GM19328 (cell line): ENCODE measurements around the gene ADSS1.
A peak's percentile ranks its signal among the peaks of the same experiment; 100 is the strongest.
"Not testable (repeated sequence)": the region's sequence is repeated elsewhere in the genome, so short reads cannot be mapped to it uniquely, and the experiment has no call there.

Source experiments
- ATAC-seq: cut with Tn5 transposase; IDR thresholded peaks from one replicate; pipeline ENCODE4 v1.9.1; 2021; ENCODE audit warnings: mild to moderate bottlenecking, moderate library complexity; ENCODE audit not compliant: unreplicated experiment

ADSS1 gene

DNA sequence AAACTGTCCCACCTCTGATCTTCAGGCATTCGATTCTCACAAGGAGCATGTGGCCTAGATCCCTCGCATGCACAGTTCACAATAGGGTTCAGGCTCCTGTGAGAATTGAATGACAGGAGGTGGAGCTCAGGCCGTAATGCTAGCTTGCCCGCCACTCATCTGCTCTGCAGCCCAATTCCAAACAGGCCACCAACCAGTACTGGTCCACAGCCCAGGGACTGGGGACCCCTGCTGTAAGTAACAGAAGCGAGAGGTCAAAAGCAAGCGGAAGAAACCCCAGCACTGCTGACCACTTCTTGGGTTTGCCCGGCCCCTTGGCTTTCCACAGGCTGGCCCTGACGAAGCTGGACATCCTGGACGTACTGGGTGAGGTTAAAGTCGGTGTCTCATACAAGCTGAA, 20.5 kb downstream of the ADSS1 start:
- ATAC-seq = no peak

DNA sequence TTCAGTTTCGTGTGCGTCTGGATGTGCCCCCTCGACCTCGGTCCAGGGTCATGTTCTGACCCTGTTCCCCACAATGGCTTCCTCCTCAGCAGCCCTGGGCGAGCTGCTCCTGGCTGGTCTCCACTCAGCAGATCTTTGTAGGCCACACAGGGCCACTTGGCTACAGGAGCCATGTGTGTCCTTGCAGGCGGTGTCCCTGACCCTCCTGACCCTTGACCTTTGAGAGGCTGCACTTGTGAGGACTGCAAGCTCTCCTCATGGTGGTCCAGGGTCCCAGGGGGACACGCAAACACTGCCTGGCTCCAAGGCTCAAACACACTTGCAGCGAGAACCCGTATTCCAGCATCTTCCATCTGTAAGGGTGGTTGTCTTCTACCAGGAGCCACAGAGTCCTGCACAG, 21.4 kb downstream of the ADSS1 start:
- ATAC-seq = no peak

DNA sequence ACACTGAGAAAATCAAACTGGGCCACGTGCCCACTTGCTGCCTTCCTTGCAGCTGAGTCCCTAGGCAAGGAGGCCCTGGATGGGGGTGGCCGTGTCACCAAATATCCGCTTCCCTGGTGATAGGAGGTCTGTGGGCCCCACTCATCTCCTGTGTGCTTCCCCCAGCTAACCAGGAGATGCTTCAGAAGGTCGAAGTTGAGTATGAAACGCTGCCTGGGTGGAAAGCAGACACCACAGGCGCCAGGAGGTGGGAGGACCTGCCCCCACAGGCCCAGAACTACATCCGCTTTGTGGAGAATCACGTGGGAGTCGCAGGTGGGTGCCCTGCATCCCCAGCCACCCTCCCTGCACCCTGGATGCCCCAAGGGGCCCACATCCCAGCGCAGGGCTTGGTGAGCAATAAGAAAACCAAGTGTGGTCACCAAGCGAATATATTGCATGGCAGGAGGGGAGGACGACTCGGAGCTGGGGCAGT, 22.1 kb downstream of the ADSS1 start:
- no peak for ATAC-seq

DNA sequence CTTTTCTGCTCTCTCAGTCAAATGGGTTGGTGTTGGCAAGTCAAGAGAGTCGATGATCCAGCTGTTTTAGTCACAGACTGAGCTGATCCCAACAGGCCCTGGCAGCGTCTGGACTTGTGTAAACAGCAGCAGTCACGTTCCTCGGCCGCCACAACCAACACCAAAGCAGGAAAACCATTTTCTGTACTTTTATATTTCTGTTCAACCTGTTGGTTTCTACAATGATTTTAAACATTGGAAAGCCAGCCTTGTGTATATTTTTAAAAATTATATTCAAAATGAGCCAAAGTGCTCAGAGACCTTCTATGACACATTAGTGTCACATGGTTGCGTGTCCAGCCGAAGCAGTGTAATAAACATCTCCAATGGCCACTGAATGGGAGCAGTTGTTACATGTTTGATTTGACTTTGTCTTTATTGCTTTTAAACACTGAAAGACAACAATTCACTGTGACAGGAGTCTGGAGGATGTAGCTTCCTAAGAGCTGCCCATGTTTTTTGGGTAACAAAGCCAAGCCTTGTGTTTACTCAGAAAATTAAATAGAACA, 23.0 kb downstream of the ADSS1 start:
- ATAC-seq = no peak

DNA sequence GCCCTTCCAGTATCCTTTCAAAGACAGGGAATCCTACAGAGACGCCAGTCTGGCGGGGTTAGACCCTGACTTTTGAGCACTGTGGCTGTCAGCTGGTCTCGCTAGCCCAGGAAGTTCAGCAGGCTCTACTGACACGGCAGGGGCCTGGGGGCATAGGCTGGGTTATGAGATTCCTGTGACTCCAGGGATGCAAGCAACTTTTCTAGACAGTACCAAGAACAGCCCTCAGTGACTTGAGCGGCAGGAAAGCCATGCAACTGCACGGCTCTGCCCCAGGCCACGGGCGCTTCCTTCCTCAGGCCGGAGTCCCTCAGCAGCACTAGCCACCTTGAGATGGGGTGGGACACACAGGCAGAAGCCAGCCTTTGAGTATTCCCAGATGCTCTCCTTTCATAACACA, 23.8 kb downstream of the ADSS1 start:
- ATAC-seq = no peak

DNA sequence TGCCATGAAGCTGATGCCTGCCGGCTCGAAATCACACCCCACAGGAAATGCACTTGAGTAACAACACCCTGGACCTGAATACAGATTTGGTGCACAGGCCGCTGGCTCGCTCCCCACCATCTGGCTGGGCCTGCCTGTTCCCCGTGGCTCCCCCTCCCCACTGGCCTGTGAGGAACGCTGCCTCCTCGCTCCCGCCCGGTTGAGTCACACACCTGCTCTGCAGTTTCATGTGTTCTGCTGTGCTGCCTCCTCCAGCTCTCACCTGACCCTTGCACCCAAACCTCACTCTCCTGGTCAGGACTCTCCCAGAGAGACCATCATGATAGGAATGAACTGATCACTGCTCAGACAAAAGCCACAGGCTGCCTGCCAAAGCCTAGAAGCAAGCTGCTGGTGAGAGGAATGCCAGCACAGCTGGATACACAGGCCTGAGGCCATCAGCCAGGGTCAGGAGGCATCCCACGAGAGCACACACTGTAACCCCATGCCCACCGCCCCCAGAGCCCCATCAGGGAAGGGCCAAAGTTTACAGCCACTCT, 25.2 kb downstream of the ADSS1 start:
- ATAC-seq = no peak

DNA sequence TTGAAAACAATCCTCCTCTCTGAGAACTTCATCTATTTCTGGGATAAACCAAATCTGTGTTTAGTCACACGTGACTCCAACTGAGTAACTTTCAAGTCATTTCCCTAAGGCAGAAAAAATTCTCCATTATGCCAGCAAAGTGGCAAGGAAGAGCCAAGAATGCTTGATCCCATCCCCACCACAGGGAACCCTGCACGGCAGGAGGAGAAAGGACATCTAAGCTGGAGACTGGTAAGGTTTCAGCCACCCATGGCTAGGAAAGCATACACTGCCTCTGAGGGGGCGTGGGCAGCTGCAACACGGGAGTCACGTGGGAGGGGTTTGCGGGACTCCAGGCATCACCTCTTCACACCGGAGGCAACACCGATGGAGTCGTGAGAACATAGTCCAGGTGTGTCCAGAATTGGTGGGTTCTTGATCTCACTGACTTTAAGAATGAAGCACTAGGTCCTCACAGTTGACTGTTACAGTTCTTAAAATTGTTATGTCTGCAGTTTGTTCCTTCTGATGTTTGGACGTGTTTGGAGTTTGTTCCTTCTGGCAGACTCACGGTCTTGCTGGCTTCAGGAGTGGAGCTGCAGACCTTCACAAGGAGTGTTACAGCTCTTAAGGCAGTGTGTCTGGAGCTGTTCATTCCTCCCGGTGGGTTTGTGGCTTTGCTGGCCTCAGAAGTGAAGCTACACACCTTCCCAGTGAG, 26.2 kb downstream of the ADSS1 start:
- ATAC-seq = no peak

DNA sequence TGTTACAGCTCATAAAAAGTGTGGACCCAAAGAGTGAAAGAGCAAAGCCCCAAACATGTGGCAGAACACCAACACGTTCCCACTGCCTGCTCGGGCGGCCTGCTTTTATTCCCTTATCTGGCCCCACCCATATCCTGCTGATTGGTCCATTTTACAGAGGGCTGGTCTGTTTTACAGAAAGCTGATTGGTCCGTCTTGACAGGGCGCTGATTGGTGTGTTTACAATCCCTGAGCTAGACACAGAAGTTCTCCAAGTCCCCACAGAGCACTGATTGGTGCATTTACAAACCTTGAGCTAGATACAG, 26.7 kb downstream of the ADSS1 start:
- ATAC-seq = not testable (repeated sequence)

DNA sequence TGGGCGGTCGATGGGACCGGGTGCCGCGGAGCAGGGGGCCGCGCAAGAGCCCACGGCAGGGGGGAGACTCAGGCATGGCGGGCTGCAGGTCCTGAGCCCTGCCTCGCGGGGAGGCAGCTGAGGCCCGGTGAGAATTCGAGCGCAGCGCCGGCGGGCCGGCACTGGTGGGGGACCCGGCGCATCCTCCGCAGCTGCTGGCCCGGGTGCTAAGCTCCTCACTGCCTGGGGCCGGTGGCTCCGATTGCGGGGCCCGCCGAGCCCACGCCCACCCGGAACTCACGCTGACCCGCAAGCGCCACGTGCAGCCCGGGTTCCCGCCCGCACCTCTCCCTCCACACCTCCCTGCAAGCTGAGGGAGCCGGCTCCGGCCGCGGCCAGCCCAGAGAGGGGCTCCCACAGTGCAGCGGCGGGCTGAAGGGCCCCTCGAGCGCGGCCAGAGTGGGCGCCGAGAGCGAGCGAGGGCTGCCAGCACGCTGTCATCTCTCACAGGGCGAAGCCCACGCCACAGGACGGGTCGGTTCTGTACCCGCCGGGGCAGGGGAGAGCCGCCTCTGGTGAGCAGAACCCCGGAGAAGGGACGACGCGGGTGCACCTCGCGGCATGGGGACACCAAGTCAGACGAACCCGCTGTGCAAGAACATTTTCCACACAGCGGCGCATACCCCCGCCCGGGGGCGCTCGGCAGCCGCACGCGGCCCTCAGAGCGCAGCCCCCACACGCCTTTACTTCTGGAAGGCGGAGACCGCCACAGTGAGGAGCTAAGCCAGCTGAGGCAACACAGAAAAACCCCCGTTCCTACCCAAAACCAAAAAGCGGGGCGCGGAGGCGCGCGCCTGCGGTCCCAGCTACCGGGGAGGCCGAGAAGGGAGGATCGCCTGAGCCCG, 27.8 kb downstream of the ADSS1 start:
- ATAC-seq = no peak

DNA sequence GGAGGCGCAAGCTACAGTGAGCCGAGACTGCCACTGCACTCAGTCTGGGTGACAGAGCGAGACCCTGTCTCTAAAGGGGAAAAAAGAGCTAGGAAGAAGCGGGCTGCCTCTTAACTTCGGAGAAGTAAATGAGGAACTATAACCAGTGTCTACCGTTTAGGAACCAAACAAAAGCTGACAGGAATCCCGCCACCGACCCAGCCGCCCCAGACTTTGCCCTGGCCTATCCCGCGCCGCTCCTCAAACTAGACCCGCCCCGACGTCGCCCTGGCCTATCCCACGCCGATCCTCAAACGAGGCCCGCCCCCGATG, 28.4 kb downstream of the ADSS1 start:
- ATAC-seq = peak; percentile 0

DNA sequence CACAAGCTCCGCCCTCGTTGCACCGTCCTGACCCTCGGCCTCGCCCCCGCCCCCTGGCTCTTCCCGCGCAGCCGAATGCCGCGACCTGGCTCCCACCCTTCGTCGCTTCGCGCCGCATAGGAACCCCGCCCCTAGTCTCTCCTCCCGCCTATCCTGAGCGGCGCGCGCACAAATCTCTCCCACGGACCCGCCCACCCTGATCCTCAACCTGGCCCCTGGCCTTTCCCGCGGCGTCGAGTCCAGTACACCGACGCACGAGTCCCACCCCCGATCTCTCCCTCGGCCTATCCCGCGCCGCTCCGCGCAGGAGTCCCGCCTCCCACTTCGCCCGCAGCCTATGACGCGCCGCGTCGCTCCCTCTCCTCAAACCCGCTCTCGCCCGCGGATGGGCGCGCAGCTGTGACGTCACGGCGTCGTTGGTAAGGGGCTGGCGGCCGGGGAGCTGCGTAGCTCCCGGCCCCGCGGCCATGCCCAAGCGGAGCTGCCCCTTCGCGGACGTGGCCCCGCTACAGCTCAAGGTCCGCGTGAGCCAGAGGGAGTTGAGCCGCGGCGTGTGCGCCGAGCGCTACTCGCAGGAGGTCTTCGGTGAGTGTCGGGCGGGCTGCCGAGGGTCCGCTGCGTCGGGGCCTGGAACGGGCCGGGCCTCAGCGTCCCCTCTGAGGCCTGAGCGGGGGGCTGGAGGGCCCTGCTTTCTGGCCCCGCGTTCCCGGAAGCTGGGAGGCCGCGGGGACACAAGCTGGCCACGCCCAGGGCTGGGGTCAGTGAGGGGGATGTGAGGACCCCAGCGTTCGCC, 28.9 kb downstream of the ADSS1 start, which contains the start of gene SIVA1:
SIVA1 (plus strand) TSS at position 413 of the 793 bp plus-strand sequence; CDS start at position 468, 55 bp downstream.
- ATAC-seq = peak; percentile 85

DNA sequence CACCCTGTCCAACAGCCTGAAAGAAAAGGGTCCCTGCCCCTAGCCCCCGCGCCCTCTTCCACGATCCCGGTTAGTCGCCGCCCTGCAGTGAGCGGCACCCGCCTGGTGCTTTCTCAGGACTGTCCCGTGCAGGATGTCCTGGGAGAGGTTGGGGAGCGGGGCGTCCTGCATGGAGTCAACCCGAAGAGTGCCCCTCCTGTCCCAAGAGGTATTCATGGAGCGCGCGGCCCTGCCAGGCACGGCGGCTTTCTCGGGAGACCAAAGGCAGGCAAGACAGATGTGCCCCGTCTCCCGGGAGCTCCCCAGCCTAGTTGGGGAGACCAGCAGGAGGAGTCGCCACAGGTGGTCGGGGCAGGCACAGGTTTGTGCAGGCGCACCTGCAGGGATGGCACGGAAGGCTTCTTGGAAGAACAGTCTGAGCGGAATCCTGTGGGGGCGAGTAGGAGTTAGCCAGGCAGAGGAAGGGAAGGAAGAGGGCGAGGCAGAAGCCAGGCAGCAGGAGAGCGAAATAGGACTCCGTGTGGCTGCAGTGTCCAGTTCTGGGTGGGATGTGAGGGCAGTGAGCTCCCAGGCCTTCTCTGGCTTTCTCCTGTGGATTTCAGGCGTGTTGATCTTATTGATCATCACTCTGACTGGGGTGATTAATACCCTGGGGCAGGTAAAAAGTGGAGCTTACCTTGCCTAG, 29.6 kb downstream of the ADSS1 start:
- ATAC-seq = no peak

DNA sequence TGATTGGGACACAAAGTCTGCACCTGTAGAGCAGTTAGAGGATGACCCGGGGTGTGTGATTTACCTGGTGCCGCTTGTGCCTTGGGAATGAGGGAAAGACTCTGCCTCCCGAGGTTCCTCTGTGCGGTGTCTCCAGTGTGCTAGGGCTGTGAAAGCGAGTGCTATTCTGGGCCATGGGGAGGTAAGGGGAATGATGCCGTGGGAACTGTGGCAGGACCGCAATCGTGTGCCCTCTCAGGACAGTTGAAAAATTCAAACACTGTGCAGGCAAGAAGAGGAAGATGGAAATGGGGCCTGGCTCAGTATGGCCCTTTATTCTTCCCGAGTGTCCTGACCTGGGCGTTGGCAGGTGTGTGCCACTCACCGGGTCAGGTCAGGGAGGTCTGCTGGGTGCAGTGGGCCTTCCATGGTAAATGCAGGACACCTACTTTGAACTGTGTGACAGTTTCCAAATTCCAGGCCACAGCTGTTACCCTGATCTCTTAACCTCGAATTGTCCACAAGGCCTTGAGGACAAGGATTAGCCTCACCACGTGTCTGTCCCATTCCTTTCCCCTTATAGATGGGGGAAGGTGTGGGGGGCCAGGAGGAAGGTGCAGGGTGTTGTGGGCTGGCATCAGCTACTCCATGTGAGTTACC, 30.3 kb downstream of the ADSS1 start:
- ATAC-seq = no peak

DNA sequence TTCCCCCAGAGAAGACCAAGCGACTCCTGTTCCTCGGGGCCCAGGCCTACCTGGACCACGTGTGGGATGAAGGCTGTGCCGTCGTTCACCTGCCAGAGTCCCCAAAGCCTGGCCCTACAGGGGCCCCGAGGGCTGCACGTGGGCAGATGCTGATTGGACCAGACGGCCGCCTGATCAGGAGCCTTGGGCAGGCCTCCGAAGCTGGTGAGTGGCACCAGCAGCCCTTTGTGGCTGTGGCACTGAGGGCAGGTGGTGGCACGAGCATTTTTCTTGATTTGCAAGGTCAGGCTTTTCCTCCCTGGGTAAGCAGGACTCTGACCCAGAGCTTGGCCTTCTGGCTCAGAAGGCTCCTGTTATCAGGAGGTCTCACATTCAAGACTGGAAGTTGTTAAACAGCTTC, 31.6 kb downstream of the ADSS1 start:
- ATAC-seq = no peak

DNA sequence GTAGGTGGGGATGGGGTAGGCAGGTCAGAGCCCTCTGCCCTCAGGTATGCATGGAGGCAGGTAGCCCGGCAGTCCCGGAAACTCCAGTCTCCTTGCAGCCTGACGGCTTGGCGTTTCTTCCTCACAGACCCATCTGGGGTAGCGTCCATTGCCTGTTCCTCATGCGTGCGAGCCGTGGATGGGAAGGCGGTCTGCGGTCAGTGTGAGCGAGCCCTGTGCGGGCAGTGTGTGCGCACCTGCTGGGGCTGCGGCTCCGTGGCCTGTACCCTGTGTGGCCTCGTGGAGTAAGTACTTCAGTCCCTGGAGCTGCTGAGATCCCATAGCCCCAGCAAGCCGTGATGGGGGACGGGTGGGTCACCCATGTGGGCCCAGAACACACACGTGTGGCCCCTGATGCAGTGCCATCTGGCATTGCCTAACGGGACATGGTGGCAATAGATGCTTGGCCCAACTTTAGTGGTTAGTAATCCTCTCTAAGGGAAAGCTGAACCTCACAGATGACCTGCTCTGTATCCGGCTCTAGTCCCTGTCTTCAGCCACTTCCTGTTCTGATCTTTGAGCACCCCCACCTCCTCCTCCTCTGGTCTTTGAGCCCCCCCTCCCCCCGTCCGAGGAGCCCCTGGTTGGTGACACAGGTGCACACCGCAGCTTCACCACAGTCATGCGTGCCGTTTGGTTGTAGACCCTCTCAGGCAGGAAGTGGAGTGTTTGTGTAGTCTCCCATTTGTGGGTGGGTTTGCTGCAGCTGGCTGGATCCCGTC, 32.6 kb downstream of the ADSS1 start:
- ATAC-seq = no peak

DNA sequence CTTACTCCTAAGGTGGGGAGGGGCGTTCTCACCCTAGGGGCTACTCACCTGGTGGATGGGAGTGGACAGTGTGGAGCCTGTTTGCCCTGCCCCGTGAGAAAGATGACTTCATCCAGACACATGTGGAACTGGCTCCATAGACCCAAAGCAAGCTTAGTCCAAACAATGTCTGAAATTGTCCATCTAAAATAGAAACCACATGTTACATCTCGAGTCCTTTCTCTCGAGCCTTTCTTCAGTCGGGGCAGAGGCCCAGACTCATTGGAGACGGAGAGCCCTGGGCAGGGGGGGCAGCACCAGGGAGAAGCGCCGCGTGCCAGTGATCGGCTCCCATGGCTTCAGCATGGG, 33.2 kb downstream of the ADSS1 start:
- no peak for ATAC-seq

DNA sequence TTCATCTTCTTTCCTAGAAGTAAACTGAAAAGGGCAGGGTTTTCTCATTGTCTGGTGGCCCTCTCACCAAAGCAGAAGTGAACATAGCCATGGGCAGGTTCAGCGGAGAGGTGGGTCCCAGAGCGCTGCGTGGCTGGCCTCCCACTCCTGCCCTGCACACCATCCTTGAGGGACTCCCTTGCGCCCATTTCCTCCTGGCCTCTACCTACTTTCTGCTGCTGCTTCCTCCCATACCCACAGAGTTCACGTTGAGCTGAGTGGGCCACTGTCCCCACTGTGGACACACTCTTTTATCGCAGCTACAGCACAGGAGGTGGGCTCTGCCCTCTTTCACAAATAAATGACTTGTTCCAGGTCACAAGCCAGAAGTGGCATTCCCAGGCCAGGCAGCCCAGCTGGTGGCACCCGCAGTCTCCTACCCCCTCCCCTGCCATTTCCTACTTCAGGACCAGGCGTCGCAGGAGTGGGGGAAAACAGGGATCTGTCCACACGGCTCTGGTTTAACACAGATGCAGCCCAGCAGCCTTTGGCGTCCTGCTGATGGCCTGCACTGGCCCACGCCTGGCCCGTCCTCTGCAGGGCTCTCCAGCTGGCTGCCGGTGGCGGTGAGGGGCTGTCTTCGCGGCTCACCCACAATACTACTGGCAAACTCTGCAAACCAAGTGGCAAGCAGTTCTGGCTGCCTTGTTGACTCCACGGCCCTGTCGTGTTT, 33.8 kb downstream of the ADSS1 start:
- no peak for ATAC-seq
